Suprapubic skin (tissue), 4 donors: Measurements from ENCODE around the gene FRMD3. TPM values are rescaled to one million over a fixed set of nuclear protein-coding genes. Genes with fewer than 3 reads are reported as not detected.

Experiments used
- DNase-seq, 2 donors: peaks; one replicate each; pipeline ENCODE4 v3.0.0-alpha.2; 2019; ENCODE audit warnings: low spot score in 2 of 2
- H3K27ac ChIP-seq: fragments of 200-600 bp; sonication (generic); one replicate; pipeline ENCODE4 v1.5.1; 2019
- H3K27me3 ChIP-seq: fragments of 200-600 bp; sonication (generic); one replicate; pipeline ENCODE4 v1.5.1; 2019
- H3K36me3 ChIP-seq: fragments of 200-600 bp; sonication (generic); one replicate; pipeline ENCODE4 v1.5.1; 2019
- H3K4me1 ChIP-seq: fragments of 200-600 bp; sonication (generic); one replicate; pipeline ENCODE4 v1.5.1; 2019
- H3K4me3 ChIP-seq: fragments of 200-600 bp; sonication (generic); one replicate; pipeline ENCODE4 v1.5.1; 2019; ENCODE audit warnings: mild to moderate bottlenecking
- H3K9me3 ChIP-seq: fragments of 200-600 bp; sonication (generic); one replicate; pipeline ENCODE4 v1.5.1; 2019
- EP300 ChIP-seq: sonication (generic); formaldehyde crosslinking; IDR thresholded peaks from one replicate; pipeline ENCODE4 v1.6.1; 2017; ENCODE audit warnings: antibody characterized with exemption
- POLR2A ChIP-seq, 2 donors: fragments of 450-650 bp; IDR thresholded peaks; one replicate each; pipeline ENCODE4 v1.6.1; 2017; ENCODE audit warnings: antibody characterized with exemption in 2 of 2, mild to moderate bottlenecking in 2 of 2, moderate library complexity in 2 of 2
- POLR2AphosphoS5 ChIP-seq, 3 donors: sonication (generic); formaldehyde crosslinking; IDR thresholded peaks; one replicate each; pipeline ENCODE4 v1.6.1; 2017; ENCODE audit warnings: antibody characterized with exemption in 3 of 3
- WGBS: methylation state at CpG from one replicate; pipeline ENCODE4 v1.1.5; 2018; 5-methylcytosine and 5-hydroxymethylcytosine counted together
- total RNA-seq, 4 donors: library from RNA; depleted of rRNA; stranded (reverse); fragments of >200 nt; gene quantifications; one replicate each; pipeline ENCODE4 v1.1.0, GENCODE V29; 2016
- TF ChIP-seq, protein P1 (sequence below), 2 donors: fragments of 200-600 bp in 1 of 2; fragments of 450-650 bp in 1 of 2; sonication (generic) in 1 of 2; IDR thresholded peaks; one replicate each; pipeline ENCODE4 v1.5.1; 2016 to 2019; ENCODE audit warnings: antibody characterized with exemption in 2 of 2, mild to moderate bottlenecking in 1 of 2, moderate library complexity in 1 of 2

The FRMD3 gene
- total RNA-seq, 4 donors from 2014 or later: 2.8 to 7.0 (median 5.2) TPM

DNA sequence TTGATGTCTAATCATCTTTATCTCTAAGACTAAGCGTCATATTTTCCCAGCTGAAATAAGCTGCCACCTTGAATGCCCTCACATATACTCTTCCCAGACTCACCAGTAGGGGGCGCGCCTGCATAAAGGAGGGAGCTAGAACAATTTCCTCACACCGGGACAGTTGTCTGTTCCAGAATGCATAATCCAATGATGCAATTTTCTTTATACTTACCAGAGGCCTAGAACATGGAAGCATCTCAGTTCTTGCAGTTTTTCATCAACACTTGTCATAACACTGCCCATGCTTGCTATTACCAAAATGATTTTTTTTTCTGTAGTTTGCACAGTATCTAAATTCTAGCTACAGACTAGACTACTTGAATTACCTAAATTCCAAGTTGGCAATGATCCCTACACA is 203.9 kb downstream of the FRMD3 start:
- TF ChIP-seq POLR2A (IDR thresholded peaks at IDR 0.05) (no peak), POLR2AphosphoS5 (IDR thresholded peaks at IDR 0.05) (no peak)
- TF ChIP-seq, protein P1, sequence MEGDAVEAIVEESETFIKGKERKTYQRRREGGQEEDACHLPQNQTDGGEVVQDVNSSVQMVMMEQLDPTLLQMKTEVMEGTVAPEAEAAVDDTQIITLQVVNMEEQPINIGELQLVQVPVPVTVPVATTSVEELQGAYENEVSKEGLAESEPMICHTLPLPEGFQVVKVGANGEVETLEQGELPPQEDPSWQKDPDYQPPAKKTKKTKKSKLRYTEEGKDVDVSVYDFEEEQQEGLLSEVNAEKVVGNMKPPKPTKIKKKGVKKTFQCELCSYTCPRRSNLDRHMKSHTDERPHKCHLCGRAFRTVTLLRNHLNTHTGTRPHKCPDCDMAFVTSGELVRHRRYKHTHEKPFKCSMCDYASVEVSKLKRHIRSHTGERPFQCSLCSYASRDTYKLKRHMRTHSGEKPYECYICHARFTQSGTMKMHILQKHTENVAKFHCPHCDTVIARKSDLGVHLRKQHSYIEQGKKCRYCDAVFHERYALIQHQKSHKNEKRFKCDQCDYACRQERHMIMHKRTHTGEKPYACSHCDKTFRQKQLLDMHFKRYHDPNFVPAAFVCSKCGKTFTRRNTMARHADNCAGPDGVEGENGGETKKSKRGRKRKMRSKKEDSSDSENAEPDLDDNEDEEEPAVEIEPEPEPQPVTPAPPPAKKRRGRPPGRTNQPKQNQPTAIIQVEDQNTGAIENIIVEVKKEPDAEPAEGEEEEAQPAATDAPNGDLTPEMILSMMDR (IDR thresholded peaks at IDR 0.05): peak; percentile 72 to 77
- Histone ChIP-seq H3K36me3 (no peaks in the 10 kb centered on the region), H3K27ac (no peak overlapping the region), H3K4me1 (peaks cover 4% of the 10 kb centered on the region), H3K27me3 (no peaks in the 10 kb centered on the region), H3K4me3 (no peak overlapping the region), H3K9me3 (no peaks in the 10 kb centered on the region)
- WGBS: 2% methylated on average over 4 of the region's 4 CpGs
- DNase-seq: peak; percentile 83 to 89

DNA sequence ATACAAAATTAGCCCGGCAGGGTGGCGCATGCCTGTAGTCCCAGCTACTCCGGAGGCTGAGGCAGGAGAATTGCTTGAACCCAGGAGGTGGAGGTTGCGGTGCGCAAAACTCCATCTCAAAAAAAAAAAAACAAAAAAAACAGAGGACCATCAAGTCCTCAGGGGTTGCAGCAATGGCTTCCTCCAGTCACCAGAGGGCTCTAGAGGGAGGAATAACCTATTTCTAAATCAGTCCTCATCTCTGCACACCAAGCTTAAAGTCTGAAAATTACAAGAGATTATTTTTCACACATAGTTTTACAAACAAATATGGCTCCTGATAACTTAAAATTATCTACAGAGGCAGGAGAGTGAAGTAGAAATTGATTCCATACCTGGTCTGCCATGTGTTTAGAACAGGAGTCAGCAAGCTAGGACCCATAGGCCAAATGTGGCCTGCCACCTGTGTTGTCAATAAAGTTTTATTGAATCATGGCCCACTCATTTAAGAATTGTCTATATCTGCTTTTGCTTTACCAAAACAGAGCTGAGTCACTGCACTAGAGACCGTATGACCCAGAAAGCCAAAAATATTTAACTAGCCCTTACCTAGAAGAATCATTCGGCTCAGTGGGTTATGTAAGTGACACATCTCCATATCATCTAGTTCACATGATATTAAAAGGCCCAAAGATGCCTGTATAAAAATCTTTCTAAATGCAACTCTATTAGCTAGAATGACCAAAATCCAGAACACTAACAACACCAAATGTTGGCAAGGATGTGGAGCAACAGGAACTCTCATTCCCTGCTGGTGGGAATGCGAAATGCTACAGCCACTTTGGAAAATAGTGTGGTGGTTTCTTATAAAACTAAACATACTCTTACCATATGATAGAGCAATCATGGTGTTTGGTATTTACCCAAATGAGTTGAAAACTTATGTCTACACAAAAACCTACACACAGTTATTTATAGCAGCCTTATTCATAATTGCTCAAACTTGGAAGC is 207.7 kb downstream of the FRMD3 start:
- Histone ChIP-seq H3K27ac (no peak overlapping the region), H3K4me1 (peaks cover 21% of the 10 kb centered on the region), H3K36me3 (no peaks in the 10 kb centered on the region), H3K9me3 (no peaks in the 10 kb centered on the region), H3K27me3 (no peaks in the 10 kb centered on the region), H3K4me3 (no peak overlapping the region)
- no peak for DNase-seq
- WGBS: 96% methylated on average over 8 of the region's 8 CpGs
- TF ChIP-seq EP300 (no peak), POLR2A (IDR thresholded peaks at IDR 0.05) (no peak), POLR2AphosphoS5 (IDR thresholded peaks at IDR 0.05) (no peak)
- TF ChIP-seq, protein P1 (IDR thresholded peaks at IDR 0.05): no peak

DNA sequence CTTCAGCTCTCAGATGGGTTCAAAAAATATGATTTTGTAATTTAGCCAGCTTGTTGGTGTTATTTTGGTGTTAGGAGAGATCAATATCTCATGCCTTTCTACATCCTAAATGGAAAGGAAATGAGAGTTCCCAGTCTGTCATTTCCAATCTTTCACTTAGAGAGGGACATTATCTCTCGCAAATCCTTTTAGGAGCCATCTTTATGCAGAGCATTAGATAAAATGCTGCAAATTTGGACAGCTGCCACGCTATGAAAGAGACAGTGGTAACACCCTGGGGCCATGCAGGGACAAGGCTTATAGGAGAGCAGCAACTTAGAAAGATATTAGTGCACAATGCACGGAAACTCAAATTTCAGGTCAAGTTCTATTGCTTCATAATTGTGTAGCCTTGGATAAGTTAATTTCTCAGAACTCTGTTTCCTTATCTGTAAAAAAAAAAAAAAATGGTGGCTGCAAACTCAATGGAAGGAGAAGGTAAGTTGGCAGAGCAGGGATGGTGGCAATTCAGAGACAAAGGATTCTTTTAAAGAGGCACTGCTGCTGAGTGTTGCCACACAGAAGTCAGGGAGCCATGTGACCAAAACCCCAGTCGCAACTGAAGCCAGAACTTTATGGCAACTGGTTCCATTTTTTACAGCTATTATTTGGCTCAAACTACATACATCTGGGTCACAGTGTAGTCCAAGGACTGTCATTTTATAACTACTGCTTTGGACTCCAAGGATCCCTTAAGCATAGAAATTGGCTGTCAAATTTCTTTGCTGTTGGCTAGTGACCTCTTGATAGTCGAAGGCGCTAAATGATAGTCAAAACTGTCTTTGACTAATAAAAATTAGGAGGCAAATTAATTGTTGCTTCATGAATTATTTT is 210.2 kb downstream of the FRMD3 start:
- Histone ChIP-seq H3K27ac (no peak overlapping the region), H3K9me3 (no peaks in the 10 kb centered on the region), H3K27me3 (no peaks in the 10 kb centered on the region), H3K36me3 (no peaks in the 10 kb centered on the region), H3K4me3 (no peak overlapping the region), H3K4me1 (peaks cover 16% of the 10 kb centered on the region)
- no peak for TF ChIP-seq EP300
- no peak for TF ChIP-seq POLR2A (IDR thresholded peaks at IDR 0.05)
- TF ChIP-seq, protein P1 (IDR thresholded peaks at IDR 0.05): no peak
- TF ChIP-seq POLR2AphosphoS5 (IDR thresholded peaks at IDR 0.05): no peak
- no peak for DNase-seq
- WGBS: 46% methylated on average over 6 of the region's 6 CpGs

DNA sequence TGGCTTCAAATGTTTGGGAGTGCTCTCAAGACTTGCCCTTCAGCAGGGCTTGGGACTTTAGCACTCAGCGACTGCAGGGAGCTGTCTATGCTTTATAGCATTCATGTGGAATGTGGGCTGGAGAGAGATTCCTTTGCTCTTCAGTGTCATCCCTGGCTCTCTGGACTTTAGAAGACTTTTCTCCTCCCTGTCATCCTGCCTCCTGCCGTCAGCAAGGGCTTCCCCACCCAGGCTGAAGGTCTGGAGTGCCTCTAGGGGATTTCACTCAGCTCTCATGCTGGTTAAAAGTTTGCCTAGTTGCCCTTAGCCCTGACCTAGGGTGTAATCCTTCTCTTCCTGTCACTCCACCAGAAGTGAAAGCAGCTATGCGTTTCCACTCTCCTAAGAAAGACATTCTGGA is 210.9 kb downstream of the FRMD3 start:
- Histone ChIP-seq H3K4me3 (no peak overlapping the region), H3K36me3 (no peaks in the 10 kb centered on the region), H3K27me3 (no peaks in the 10 kb centered on the region), H3K4me1 (peaks cover 16% of the 10 kb centered on the region), H3K9me3 (no peaks in the 10 kb centered on the region), H3K27ac (no peak overlapping the region)
- DNase-seq: no peak
- WGBS: 38% methylated on average over 3 of the region's 3 CpGs
- no peak for TF ChIP-seq POLR2A (IDR thresholded peaks at IDR 0.05)
- no peak for TF ChIP-seq POLR2AphosphoS5 (IDR thresholded peaks at IDR 0.05)
- TF ChIP-seq, protein P1 (IDR thresholded peaks at IDR 0.05): no peak

DNA sequence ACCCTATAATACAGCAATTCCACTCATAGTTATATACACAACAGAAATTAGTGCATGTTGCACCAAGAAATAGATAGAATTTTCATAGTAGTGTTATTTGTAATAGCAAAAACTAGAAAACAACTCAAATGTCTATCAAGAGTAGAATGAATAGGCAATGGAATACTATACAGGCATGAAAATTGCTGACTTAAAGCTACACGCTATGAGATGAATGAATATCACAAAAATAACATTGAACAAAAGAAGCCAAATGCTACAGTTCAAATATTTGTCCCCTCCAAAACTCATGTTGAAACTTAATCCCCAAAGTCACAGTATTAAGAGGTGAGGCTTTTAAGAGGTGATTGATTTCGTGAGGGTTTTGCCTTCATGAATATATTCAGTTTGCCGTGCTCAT is 215.1 kb downstream of the FRMD3 start:
- 95% methylated on average over 3 of the region's 3 CpGs for WGBS
- Histone ChIP-seq H3K27ac (no peak overlapping the region), H3K36me3 (no peaks in the 10 kb centered on the region), H3K27me3 (no peaks in the 10 kb centered on the region), H3K9me3 (no peaks in the 10 kb centered on the region), H3K4me1 (peaks cover 15% of the 10 kb centered on the region), H3K4me3 (no peak overlapping the region)
- TF ChIP-seq POLR2AphosphoS5 (IDR thresholded peaks at IDR 0.05): no peak
- no peak for TF ChIP-seq EP300
- TF ChIP-seq, protein P1 (IDR thresholded peaks at IDR 0.05): no peak
- TF ChIP-seq POLR2A (IDR thresholded peaks at IDR 0.05): no peak
- DNase-seq: no peak
